ENCODE data around the gene XPOT.

The XPOT gene

GRCh38 chr12:64469455-64470142 is 65.4 kb downstream of the XPOT start:
- DNase-seq (ENCODE audit: low spot score), result no peak

- DNase-seq (ENCODE audit: low spot score), result no peak
Observed at GRCh38 chr12:64470495-64470894, 66.3 kb downstream of the XPOT start.

DNA sequence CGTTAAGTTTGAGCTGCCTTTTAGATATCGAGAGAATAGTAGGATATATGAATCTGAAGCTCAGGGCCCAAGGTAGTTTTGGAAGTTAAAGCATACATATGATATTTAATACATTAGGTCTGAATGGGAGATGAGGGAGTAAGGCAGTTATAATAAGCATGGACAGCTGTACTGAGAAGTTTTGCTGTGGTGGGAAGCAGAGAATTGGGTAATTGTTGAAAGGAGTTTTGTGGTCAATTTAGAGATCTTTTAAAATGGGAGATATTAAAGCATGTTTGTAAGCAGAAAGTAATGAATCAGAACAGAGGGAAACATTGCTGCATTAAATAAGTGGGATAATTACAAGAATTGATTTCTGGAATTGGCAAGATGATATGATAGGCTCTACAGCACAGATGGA is 69.0 kb downstream of the XPOT start:
- no peak for DNase-seq (ENCODE audit: low spot score)

DNA sequence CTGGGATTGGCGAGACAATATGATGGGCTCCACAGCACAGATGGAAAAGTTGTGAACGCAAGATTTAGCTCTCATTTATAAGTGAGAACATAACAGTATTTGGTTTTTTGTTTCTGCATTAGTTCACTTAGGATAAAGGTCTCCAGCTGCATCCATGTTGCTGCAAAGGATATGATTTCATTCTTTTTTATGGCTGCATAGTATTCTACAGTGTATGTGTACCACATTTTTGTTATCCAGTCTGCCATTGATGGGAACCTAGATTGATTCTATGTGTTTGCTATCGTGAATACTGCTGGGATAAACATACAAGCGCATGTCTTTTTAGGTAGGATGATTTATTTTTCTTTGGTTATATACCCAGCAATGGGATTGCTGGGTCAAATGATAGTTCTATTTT is 71.3 kb downstream of the XPOT start:
- DNase-seq (ENCODE audit: low spot score), result no peak

GRCh38 chr12:64476844-64477243 is 72.7 kb downstream of the XPOT start:
- no peak for DNase-seq (ENCODE audit: low spot score)

- no peak for DNase-seq (ENCODE audit: low spot score)
Observed at GRCh38 chr12:64478661-64479060, 74.5 kb downstream of the XPOT start.

DNA sequence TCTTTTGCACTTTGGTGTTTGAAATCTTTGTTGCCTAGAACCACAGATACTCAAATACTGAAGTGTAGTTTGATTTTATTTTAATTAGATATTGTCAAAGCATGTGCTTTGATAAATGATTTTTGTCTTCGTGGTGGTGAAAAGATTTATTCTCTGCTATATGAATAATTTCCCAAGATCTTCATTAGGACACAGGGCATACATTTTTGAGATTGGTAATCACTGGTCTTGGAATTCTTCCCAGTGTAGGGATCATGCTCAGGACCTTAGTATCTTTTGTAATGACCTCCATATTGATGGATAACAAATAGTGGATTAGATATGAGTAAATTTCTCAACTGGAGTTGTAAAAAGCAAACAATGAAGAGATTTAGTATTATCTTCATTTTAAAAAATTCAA is 76.0 kb downstream of the XPOT start:
- no peak for DNase-seq (ENCODE audit: low spot score)

DNA sequence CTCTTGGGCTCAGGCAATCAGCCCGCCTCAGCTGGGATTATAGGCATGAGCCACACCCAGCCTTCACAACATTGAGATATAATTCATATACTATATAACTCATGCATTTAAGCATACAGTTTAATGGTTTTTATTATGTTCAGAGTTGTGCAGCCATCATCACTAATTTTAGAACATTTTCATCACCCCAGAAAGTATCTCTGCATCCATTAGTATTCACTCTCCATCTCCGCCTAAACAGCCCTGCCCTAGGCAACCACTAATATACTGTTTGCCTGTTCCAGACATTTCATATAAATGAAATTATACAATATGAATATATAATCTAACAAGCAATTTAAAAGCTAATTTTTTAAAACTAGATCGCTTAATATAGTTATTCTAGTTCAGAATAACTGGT is 82.5 kb downstream of the XPOT start:
- DNase-seq (ENCODE audit: low spot score), result no peak

GRCh38 chr12:64491718-64492117 is 87.5 kb downstream of the XPOT start:
- DNase-seq (ENCODE audit: low spot score), result no peak

GRCh38 chr12:64493513-64493912 is 89.3 kb downstream of the XPOT start:
- no peak for DNase-seq (ENCODE audit: low spot score)

DNA sequence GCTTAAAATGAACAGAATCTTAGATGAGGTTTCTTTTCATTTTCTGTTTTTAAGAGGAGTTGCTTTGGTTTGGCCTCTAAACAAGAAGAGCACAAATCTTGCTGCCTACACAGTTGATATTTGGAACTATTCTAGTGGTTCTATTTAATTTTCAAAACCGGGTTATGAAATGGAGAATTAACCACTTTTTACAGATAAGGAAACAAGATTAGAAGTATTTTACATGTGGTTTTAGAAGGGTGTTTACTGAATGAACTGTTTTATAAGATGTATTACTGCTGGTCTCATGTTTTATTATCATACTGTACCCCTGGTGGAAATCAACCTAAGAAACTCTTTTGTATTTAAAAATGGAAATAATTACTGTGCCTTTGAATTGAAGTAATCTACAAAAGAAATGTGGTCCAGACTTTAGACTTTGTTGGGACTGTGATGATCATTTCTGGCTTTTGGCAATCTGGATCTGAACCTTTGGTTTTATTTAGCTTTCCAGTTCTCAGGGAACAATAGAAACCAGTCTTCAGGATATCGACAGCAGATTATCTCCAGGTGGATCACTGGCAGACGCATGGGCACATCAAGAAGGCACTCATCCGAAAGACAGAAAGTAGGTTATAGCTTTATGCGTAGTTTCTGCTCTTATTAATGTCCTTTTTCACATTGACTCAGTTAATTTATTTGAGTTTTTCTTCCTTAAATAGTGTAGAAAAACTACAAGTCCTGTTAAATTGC is 91.0 kb downstream of the XPOT start:
- no peak for DNase-seq (ENCODE audit: low spot score)

- no peak for DNase-seq (ENCODE audit: low spot score)
Observed at GRCh38 chr12:64496839-64497400, 92.7 kb downstream of the XPOT start.

- no peak for DNase-seq (ENCODE audit: low spot score)
Observed at GRCh38 chr12:64497484-64497883, 93.3 kb downstream of the XPOT start.

- DNase-seq (ENCODE audit: low spot score), result no peak
Observed at GRCh38 chr12:64497903-64498302, 93.7 kb downstream of the XPOT start.

- no peak for DNase-seq (ENCODE audit: low spot score)
Observed at GRCh38 chr12:64500394-64500793, 96.2 kb downstream of the XPOT start.

Data from ecto neural progenitor cell (in vitro differentiated cells).